Fibroblast of skin of left biceps (primary cell): Measurements from ENCODE around the gene MIA3.
A peak's percentile ranks its signal among the peaks of the same experiment; 100 is the strongest.

Source experiments
- DNase-seq, 2 experiments: peaks; one replicate each; pipeline ENCODE4 v3.0.0-alpha.2; 2013; ENCODE audit warnings: low read depth in 2 of 2

Gene MIA3

DNA sequence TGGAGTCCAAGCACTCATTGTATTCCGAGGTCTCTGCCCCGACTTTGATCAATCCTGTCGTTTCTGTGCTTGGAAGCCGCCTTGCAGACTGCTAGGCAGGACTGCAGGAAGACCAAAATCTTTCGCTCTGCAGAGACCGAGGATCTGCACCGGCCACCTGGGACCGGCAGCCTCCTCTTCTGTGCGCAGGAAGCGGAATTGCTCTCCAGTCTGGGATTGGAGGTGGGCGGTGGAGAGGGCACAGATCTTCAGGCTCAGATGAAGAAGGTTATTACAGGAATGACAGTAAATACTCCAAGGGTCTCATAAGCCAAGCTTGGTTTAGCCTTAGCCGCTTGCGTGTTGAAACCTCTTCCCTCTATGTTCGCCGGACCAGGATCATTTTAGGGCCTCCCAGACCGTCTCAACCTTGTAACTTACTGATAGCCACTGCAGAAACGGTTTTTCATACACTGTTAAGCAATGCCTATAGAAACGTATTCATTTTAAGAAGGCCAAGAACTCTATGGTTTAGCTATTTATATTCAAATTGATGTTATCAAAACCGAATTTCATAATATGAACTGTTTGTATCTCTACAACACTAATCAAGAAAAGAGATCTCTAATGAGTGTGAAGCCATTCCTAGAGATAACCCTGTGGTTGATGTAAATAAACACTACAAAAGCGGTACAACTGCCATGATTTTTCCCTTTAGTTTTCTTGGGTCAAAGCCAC, 1.1 kb downstream of the MIA3 start:
- DNase-seq: no peak

DNA sequence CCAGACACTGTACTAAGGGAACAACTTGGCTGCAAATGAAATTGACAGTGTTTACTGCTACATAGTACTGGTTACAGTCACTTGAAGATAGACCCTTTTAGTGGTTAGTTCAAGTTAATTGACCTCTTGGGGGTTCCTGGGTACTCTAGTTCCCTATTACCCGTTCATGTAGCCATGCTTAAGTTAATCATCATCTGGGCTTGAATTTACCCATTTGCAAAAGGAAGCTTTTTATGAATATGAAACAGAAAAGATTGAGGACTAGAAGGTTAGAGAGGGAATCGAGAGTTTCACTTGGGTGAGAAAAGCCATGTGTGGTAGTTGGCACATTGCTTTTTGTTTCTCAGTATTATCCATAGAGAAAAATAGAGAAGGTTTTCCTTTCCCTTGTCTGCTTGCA, 2.7 kb downstream of the MIA3 start:
- DNase-seq: no peak

- DNase-seq: no peak
These were observed 4.9 kb downstream of the MIA3 start for GRCh38 chr1:222622765-222623164.

- no peak for DNase-seq
These were observed 5.6 kb downstream of the MIA3 start for GRCh38 chr1:222623458-222623857.

DNA sequence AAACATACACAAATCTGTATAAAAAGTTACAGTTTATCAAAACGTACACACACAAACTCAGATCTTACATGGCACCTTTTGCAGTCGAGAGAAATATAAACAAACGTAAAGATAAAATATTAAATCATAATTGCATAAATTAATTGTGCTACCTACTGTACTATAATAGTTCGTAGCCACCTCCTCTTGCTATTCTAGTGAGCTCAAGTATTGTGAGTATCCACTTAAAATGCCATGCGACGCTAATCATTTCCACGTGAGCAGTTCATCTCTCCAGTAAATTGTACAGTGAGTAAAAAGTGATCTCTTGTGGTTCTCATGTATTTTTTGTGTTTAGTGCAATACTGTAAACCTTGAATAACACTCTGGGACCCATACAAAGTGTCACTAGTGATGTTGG, 6.3 kb downstream of the MIA3 start:
- no peak for DNase-seq

DNA sequence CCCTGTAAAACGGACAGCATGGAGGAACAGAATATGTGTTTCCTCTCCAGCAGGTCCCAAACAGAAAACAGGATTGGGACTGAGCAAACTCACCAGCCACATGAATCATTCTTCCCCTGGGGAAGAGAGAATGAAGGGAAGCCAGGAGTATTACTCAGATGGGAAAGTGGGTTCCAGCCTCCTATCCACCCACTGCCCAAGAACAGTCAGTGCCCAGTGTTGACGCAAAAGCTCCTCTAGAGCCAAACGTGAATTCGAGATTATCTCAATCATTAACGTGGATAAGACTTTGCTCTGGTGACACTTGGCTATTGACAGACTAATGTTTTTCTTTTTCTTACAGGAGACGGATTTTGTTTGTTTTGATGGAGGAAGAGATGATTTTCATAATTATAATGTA, 9.3 kb downstream of the MIA3 start:
- no peak for DNase-seq

- DNase-seq: no peak
These were observed 12.1 kb downstream of the MIA3 start for GRCh38 chr1:222629921-222630535.

- DNase-seq: no peak
These were observed 13.8 kb downstream of the MIA3 start for GRCh38 chr1:222631611-222632208.

- no peak for DNase-seq
These were observed 14.9 kb downstream of the MIA3 start for GRCh38 chr1:222632749-222633148.

- peak; percentile 66 to 67 for DNase-seq
These were observed 16.5 kb downstream of the MIA3 start for GRCh38 chr1:222634180-222635013.

GRCh38 chr1:222641269-222641948, 23.5 kb downstream of the MIA3 start:
- DNase-seq: no peak

DNA sequence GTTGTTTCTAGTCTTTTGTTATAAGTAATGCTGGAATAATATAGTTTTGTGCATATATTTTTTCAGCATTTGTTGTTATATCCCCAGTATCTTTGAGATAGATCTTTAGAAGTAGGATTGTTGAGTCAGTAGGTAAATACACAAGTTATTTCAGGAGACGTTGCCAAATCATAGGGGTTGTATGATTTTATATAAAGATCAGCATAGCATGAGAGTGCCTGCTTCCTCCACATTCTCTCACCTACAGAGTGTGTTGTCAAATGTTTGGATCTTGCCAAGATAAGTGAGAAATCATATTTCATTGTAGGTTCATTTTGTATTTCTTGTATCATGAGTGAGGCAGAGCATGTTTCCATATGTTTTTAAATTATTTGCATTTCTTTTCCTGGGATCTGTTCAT, 24.6 kb downstream of the MIA3 start:
- DNase-seq: no peak

GRCh38 chr1:222643606-222643937, 25.7 kb downstream of the MIA3 start:
- DNase-seq: peak in 1 of 2 experiments; percentile 1

DNA sequence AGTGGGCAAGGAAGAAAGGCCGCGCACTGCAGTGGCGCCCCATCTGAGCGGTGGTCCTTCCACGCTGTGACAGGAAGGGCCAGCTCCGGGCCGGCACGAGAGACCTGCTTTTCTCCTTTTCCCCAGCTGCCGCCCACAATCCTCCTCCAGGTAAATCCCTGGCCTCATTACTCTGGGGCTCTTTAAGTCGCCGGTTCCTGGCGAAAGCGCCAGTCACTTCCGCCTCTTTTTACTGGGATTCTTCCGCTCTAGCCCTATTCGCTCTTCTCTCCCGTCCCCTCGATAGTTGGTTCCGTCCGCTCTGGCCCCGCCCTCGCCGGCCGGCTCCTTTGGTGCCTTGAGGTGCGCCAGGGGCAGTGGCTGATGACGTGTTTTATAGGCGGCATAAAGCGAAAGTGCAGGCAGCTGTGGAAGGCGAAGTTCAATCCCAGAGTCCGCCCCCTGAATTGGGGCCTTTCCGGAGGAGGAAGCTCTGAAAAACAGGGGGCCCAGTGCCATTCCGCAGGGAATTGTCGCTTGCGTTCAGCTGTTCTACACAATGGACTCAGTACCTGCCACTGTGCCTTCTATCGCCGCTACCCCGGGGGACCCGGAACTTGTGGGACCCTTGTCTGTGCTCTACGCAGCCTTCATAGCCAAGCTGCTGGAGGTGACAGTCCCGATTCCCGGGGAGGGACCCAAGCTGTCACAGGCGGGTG, 26.2 kb downstream of the MIA3 start:
- DNase-seq: peak; percentile 96 to 97

DNA sequence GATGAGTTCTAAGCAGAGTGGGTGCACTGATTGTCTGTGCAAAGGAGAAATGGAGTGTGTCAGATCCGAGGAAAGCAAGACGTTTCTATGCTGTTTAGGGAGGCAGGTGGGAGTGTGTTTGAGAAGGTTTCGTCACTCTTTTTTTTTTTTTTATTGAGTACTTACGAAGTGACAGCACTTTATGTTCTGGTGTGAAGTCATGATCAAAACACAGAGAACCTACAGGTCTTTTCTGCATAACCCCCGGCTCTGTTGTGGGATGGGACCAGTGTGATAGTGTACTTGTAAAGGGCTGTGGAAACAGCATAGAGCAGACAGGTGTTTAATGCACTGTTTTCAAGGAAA, 26.7 kb downstream of the MIA3 start:
- DNase-seq: no peak

GRCh38 chr1:222652676-222653075, 34.8 kb downstream of the MIA3 start:
- DNase-seq: no peak

- DNase-seq: no peak
These were observed 35.4 kb downstream of the MIA3 start for GRCh38 chr1:222653178-222653827.

DNA sequence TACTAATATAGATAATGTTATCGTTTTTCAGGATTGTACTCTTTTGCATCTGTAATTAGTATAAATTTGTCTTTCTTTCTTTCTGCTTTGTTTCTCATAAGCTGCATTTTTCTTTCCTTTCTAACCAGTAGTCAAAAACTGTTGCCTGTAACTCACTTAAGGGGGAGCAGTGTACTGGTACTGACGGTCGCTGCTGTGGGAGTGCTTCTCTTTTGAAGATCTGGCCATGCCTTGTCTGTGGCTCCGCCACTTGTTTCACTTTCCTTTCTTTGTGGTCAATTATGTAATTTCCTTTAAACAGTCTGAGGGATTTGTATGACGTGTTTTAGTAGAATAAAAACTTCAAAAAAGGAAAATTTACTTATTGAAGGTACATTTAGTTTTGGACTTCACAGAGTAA, 37.0 kb downstream of the MIA3 start:
- no peak for DNase-seq

DNA sequence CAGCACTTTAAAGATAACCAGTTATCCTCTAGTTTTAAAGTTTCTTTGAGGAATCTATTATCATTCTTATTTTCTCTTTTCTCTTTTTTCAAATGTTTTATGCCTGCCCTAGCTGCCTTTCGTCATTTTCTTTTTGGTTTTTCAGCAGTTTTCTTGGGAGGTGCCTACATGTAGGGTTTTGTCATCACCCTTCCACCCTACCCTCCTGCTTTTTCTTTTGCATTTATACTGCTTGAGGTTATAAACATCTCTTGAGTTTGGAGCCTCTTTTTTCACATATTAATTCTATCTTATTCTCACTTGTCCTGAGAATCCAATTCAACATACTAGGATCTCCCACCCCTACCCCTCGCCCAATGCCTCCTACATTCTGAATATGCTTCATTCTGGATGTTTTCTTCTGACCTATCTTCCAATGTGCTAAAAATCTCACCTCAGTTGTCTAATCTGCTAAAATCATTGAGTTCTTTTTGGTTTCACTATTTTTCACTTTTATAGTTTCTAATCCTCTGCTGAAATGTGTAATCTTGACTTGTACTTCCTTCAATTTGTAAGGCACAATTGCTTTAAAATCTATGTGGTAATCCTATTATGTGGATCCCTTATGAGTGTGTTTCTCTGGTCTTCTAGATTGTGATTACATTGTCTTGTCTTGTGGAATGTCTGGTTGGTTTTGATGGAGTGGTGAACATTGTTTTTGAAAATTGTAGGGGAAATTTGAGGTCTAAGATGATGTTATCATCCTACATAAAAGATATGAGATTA, 38.7 kb downstream of the MIA3 start:
- DNase-seq: no peak

GRCh38 chr1:222657899-222658298, 40.0 kb downstream of the MIA3 start:
- no peak for DNase-seq
